ENCODE data around the gene HIC1. TPM values are rescaled to one million over a fixed set of nuclear protein-coding genes. Genes with fewer than 3 reads are reported as not detected.
A peak's percentile ranks its signal among the peaks of the same experiment; 100 is the strongest.

HIC1 gene
- polyA plus RNA-seq, 2 donors, result 1.4 to 1.6 TPM

DNA sequence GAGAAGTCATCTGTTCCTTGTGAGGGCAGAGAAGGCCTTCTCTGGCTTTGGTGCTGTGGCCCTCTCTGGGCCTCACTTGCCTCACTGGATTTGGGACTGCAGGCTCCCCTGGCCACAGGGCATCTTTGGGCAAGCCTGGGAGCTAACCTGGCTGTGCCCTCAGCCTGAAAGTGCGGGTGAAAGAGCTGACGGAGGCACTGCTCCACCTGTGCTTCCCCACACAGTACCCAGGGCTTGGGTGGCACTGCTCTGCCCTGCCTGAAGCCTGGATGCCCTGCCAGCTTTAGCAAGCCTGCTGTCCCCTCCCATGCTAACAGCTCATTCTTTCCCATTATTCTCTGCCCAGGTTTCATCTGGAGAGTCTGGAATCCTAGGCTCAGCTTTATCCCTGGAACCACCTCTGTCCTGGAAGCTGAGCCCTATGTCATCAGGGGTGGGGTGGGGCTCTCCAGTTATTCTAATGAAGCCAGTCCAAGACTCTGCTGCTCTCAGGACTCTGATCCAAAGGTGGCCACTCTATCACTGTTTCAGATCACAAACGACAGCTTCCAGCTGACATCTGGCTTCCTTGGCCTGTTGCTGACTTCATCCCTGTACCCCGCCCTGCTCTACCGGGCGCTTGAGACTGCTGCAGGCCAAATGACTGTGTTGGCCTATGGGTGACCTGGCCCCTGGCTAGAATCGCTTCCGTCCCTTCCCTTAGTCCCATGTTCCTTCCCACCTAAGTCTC is 29.3 kb downstream of the HIC1 start:
- H3K27me3 ChIP-seq (ENCODE audit: control insufficient read depth in 1 of 2, insufficient read depth in 2 of 2, low read length in 2 of 2), result no peaks in the 10 kb centered on the region
- H3K4me3 ChIP-seq (ENCODE audit: low read depth in 1 of 2, low read length in 2 of 2), result no peak overlapping the region
- H3K9me3 ChIP-seq (ENCODE audit: control insufficient read depth in 2 of 2, insufficient read depth in 1 of 2, low read depth in 1 of 2, low read length in 1 of 2), result no peaks in the 10 kb centered on the region
- peak overlapping the region; percentile 92 to 96 for H3K27ac ChIP-seq (ENCODE audit: low read depth in 2 of 2, low read length in 1 of 2)
- peaks cover 3 to 23% of the 10 kb centered on the region in 2 donors for H3K36me3 ChIP-seq (ENCODE audit: control insufficient read depth in 2 of 2, insufficient read depth in 2 of 2, low read length in 1 of 2)
- peaks cover 8 to 24% of the 10 kb centered on the region in 2 donors for H3K4me1 ChIP-seq (ENCODE audit: control insufficient read depth in 2 of 2, insufficient read depth in 2 of 2, low read length in 1 of 2)
- 39 to 44% methylated on average over 8 of the region's 8 CpGs for WGBS, 2 donors

DNA sequence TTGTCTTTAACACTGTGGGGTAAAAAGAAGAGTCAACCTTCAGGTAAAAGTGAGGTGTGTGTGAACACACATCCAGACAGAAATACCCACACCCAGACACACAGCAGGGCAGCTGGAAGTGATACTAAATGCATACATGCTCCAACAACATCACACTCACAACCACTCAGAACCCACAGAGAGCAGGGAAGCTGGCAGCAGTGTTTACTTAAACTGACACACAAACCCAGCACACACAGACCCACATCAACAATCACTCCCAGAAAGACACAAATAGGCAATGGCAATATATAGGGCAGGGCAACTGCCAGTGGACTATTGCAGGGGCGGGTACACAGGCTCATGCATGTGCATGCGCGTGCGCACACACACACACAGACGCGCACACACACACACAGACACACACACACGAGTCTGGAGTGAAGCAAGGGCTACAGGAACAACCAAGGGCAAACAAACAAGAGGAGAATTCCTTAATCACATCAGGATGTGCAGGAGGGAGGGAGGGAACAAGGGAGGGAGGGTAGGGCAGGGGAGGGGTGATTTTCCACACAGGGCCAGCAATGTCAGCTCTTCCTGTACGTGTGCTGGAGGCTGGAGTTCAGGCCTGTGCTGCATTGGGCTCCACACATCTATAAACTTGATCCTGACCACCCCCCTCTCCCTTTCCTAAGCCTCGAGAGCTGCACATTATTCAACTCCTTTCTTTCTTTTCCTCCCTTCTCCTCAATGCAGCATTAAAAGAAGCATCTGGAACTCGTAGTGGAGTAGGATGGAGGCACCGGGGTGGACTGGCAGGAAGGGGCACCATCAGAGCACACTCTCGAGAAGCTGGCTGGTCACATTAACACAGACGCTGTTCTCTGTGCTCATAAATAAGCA is 30.1 kb downstream of the HIC1 start:
- H3K4me1 ChIP-seq (ENCODE audit: control insufficient read depth in 2 of 2, insufficient read depth in 2 of 2, low read length in 1 of 2), result peaks cover 8 to 24% of the 10 kb centered on the region in 2 donors
- no peaks in the 10 kb centered on the region for H3K27me3 ChIP-seq (ENCODE audit: control insufficient read depth in 1 of 2, insufficient read depth in 2 of 2, low read length in 2 of 2)
- peak overlapping the region; percentile 92 to 96 for H3K27ac ChIP-seq (ENCODE audit: low read depth in 2 of 2, low read length in 1 of 2)
- H3K4me3 ChIP-seq (ENCODE audit: low read depth in 1 of 2, low read length in 2 of 2), result no peak overlapping the region
- H3K36me3 ChIP-seq (ENCODE audit: control insufficient read depth in 2 of 2, insufficient read depth in 2 of 2, low read length in 1 of 2), result peaks cover 3 to 23% of the 10 kb centered on the region in 2 donors
- WGBS, 2 donors, result 50 to 54% methylated on average over 13 of the region's 13 CpGs
- no peaks in the 10 kb centered on the region for H3K9me3 ChIP-seq (ENCODE audit: control insufficient read depth in 2 of 2, insufficient read depth in 1 of 2, low read depth in 1 of 2, low read length in 1 of 2)

DNA sequence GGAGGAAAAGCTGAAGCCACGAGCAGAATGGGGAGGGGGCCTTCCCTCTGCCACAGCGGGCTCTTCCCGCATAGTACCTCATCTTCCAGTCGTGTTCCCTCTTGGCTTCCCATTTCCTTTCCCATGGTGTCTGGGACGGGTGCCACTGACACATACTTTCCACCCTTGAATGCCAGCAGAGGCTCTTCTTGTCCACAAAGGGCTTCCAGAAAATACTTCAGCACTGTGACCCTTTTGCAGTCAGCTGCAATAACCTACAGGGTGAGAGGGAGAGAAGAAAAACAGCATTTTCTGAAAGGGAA is 30.7 kb downstream of the HIC1 start:
- H3K36me3 ChIP-seq (ENCODE audit: control insufficient read depth in 2 of 2, insufficient read depth in 2 of 2, low read length in 1 of 2), result peaks cover 3 to 23% of the 10 kb centered on the region in 2 donors
- no peaks in the 10 kb centered on the region for H3K27me3 ChIP-seq (ENCODE audit: control insufficient read depth in 1 of 2, insufficient read depth in 2 of 2, low read length in 2 of 2)
- WGBS, 2 donors, result 48 to 53% methylated on average over 5 of the region's 5 CpGs
- peaks cover 10 to 24% of the 10 kb centered on the region in 2 donors for H3K4me1 ChIP-seq (ENCODE audit: control insufficient read depth in 2 of 2, insufficient read depth in 2 of 2, low read length in 1 of 2)
- H3K4me3 ChIP-seq (ENCODE audit: low read depth in 1 of 2, low read length in 2 of 2), result no peak overlapping the region
- H3K9me3 ChIP-seq (ENCODE audit: control insufficient read depth in 2 of 2, insufficient read depth in 1 of 2, low read depth in 1 of 2, low read length in 1 of 2), result no peaks in the 10 kb centered on the region
- peak overlapping the region; percentile 92 to 96 for H3K27ac ChIP-seq (ENCODE audit: low read depth in 2 of 2, low read length in 1 of 2)

DNA sequence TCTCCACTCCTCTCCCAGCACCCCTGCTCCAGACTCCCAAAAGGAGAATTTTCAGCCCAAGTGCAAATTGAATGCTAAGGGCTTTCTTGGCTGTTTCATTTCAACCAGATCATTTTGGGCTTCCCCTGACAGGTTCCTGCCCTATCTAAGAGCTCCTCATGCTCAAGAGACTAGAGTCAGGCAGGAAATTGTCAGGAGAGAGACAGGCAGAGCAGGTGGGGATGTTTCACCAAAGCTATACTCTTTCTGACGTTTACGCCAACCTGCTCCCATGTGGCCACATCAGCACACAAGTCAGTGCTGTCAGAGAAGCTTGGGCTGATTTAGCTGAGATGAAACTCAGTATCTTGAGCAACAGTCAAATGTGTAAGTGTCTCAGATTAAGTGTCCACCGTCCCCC is 31.4 kb downstream of the HIC1 start:
- peaks cover 3 to 20% of the 10 kb centered on the region in 2 donors for H3K36me3 ChIP-seq (ENCODE audit: control insufficient read depth in 2 of 2, insufficient read depth in 2 of 2, low read length in 1 of 2)
- WGBS, 2 donors, result 71 to 75% methylated on average over 3 of the region's 3 CpGs
- H3K4me1 ChIP-seq (ENCODE audit: control insufficient read depth in 2 of 2, insufficient read depth in 2 of 2, low read length in 1 of 2), result peaks cover 10 to 24% of the 10 kb centered on the region in 2 donors
- no peak overlapping the region for H3K4me3 ChIP-seq (ENCODE audit: low read depth in 1 of 2, low read length in 2 of 2)
- H3K9me3 ChIP-seq (ENCODE audit: control insufficient read depth in 2 of 2, insufficient read depth in 1 of 2, low read depth in 1 of 2, low read length in 1 of 2), result no peaks in the 10 kb centered on the region
- H3K27ac ChIP-seq (ENCODE audit: low read depth in 2 of 2, low read length in 1 of 2), result peak overlapping the region in 1 of 2 donors; percentile 38
- no peaks in the 10 kb centered on the region for H3K27me3 ChIP-seq (ENCODE audit: control insufficient read depth in 1 of 2, insufficient read depth in 2 of 2, low read length in 2 of 2)

DNA sequence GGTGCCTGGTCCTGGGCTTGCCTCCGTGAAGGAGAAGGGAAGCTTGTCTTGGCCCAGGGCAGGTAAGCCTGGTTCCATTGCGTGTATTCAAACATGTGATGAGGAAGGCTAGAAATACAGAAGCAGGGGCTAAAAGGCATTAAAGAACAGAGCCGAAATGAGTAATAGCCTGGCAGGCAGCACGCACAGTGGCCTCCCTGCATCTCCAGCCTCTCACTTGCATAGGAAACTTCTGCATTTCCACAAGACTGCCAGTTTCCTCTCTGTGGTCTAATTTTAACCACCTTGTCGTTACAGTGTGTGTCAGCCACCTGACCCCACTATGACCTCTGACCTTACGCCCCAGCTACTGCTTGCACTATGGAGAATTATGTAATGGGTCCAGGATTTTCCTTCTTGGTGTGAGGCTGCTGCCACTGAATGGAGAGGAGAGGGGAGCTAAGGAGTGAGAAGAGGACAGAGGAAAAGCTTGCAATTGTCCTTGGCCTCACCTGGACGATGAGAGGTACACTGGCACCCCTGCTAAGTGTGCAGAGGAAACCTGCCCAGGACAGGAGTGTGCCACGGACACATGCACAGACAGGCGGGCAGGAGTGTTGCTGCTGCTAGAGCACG is 32.8 kb downstream of the HIC1 start:
- H3K27ac ChIP-seq (ENCODE audit: low read depth in 2 of 2, low read length in 1 of 2), result peak overlapping the region; percentile 25 to 53
- 59 to 62% methylated on average over 10 of the region's 10 CpGs for WGBS, 2 donors
- peaks cover 0 to 10% of the 10 kb centered on the region in 2 donors for H3K36me3 ChIP-seq (ENCODE audit: control insufficient read depth in 2 of 2, insufficient read depth in 2 of 2, low read length in 1 of 2)
- H3K9me3 ChIP-seq (ENCODE audit: control insufficient read depth in 2 of 2, insufficient read depth in 1 of 2, low read depth in 1 of 2, low read length in 1 of 2), result no peaks in the 10 kb centered on the region
- peaks cover 10 to 24% of the 10 kb centered on the region in 2 donors for H3K4me1 ChIP-seq (ENCODE audit: control insufficient read depth in 2 of 2, insufficient read depth in 2 of 2, low read length in 1 of 2)
- H3K4me3 ChIP-seq (ENCODE audit: low read depth in 1 of 2, low read length in 2 of 2), result no peak overlapping the region
- H3K27me3 ChIP-seq (ENCODE audit: control insufficient read depth in 1 of 2, insufficient read depth in 2 of 2, low read length in 2 of 2), result no peaks in the 10 kb centered on the region

DNA sequence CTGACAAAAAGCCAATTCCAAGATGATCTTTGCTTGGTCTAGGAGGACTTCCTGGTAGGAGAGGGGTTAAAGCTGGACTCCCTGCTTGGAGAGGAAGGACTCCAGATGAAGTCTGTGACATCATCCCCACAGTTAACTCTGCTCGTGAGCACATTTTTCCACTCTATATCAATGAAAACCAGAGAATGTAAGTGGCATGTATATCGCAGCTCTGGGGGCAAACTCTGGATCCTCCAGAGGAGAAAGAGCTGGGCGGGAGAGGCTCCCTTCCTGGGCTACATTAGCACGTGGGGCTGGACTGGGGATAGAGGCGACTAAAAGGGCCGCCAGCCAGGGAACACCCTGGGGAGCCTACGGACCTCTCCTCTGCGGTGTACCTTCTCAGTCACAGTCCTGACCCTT is 34.1 kb downstream of the HIC1 start:
- no peaks in the 10 kb centered on the region for H3K9me3 ChIP-seq (ENCODE audit: control insufficient read depth in 2 of 2, insufficient read depth in 1 of 2, low read depth in 1 of 2, low read length in 1 of 2)
- H3K27me3 ChIP-seq (ENCODE audit: control insufficient read depth in 1 of 2, insufficient read depth in 2 of 2, low read length in 2 of 2), result no peaks in the 10 kb centered on the region
- H3K4me3 ChIP-seq (ENCODE audit: low read depth in 1 of 2, low read length in 2 of 2), result no peak overlapping the region
- peaks cover 0 to 10% of the 10 kb centered on the region in 2 donors for H3K36me3 ChIP-seq (ENCODE audit: control insufficient read depth in 2 of 2, insufficient read depth in 2 of 2, low read length in 1 of 2)
- peak overlapping the region; percentile 75 to 82 for H3K27ac ChIP-seq (ENCODE audit: low read depth in 2 of 2, low read length in 1 of 2)
- H3K4me1 ChIP-seq (ENCODE audit: control insufficient read depth in 2 of 2, insufficient read depth in 2 of 2, low read length in 1 of 2), result peaks cover 9 to 17% of the 10 kb centered on the region in 2 donors
- WGBS, 2 donors, result 56 to 57% methylated on average over 8 of the region's 8 CpGs

DNA sequence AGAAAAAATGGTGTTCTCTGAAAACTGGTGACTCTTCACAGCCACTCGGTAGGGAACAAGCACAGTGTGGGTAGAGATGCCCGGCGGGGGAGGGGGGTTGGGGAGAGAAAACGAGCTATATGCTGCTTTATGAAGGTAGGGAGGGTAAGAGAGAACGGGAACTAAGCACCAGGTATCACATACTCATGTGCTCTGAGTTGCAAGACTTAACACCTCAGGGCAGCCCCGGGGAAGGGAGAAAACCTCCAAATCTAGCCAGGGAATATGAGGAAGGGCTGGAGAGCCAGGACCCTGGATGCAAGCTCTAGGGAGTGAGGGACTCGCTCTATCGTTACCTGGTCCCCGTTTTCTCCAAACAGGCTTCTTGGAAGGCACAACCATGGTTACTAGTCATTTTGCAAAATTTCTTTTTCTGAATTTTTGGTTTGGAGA is 35.3 kb downstream of the HIC1 start:
- Histone ChIP-seq H3K27me3 (ENCODE audit: control insufficient read depth in 1 of 2, insufficient read depth in 2 of 2, low read length in 2 of 2) (no peaks in the 10 kb centered on the region), H3K36me3 (ENCODE audit: control insufficient read depth in 2 of 2, insufficient read depth in 2 of 2, low read length in 1 of 2) (peaks cover 0 to 10% of the 10 kb centered on the region in 2 donors), H3K4me3 (ENCODE audit: low read depth in 1 of 2, low read length in 2 of 2) (no peak overlapping the region), H3K4me1 (ENCODE audit: control insufficient read depth in 2 of 2, insufficient read depth in 2 of 2, low read length in 1 of 2) (peaks cover 10% of the 10 kb centered on the region in 2 donors), H3K27ac (ENCODE audit: low read depth in 2 of 2, low read length in 1 of 2) (peak overlapping the region; percentile 65 to 75), H3K9me3 (ENCODE audit: control insufficient read depth in 2 of 2, insufficient read depth in 1 of 2, low read depth in 1 of 2, low read length in 1 of 2) (no peaks in the 10 kb centered on the region)
- 70 to 77% methylated on average over 9 of the region's 9 CpGs for WGBS, 2 donors

DNA sequence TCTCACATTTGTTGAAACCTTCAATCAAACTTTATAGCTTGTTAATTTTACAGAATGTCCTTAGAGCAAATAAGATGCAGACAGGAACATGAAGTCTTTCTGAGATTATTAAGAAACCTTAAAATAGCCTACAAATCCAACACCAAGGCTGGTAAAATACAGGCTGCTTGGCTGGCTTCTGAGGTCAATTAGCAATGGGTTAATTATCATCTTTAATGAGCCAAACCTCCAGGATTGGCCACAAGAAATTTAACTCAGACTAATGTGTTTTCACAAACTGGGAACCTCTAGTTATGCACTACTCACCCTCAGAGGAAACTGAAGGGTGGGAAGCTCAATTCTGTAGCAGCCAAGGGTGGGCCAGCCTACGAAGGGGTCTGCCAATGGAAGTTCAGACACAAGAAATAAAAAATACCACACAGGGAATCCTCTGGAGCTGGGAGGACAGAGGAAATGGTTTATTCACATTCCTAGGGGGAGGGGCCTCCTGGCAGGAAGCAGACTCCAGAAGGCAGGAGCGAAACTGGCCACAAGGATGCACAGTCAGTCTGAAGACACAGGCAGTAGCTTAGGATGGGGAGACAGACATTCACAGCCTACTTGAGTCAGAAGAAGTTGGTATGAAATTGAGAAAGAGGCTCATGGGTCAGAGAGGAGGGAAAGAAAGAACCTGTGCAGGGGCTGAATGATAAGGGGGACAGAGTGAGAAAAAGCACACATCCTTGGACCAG is 36.1 kb downstream of the HIC1 start:
- 53 to 67% methylated on average over 2 of the region's 2 CpGs for whole genome bisulfite sequencing, 2 donors

DNA sequence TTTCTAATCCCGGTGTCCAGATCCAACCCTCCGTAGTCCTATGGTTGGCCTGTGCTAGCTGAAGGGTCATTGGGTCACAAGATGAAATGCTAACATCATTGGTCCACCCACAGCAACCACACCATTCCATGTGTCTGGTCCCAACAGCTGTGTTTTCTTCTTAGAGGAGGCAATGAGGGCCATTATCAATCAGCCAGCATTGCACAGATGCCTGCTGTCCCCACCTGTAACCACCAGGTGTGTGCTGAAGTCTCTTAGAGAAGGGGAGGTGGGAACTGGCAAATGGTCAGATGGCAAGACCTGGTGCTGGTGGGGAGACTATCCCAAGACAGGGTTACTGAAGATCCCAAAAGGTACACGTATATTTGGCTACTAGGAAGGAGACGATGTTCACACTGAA is 37.4 kb downstream of the HIC1 start:
- WGBS, 2 donors, result 90 to 94% methylated on average over 4 of the region's 4 CpGs
- Histone ChIP-seq H3K27me3 (ENCODE audit: control insufficient read depth in 1 of 2, insufficient read depth in 2 of 2, low read length in 2 of 2) (no peaks in the 10 kb centered on the region), H3K9me3 (ENCODE audit: control insufficient read depth in 2 of 2, insufficient read depth in 1 of 2, low read depth in 1 of 2, low read length in 1 of 2) (no peaks in the 10 kb centered on the region), H3K27ac (ENCODE audit: low read depth in 2 of 2, low read length in 1 of 2) (no peak overlapping the region), H3K4me1 (ENCODE audit: control insufficient read depth in 2 of 2, insufficient read depth in 2 of 2, low read length in 1 of 2) (peaks cover 5 to 7% of the 10 kb centered on the region in 2 donors), H3K4me3 (ENCODE audit: low read depth in 1 of 2, low read length in 2 of 2) (no peak overlapping the region), H3K36me3 (ENCODE audit: control insufficient read depth in 2 of 2, insufficient read depth in 2 of 2, low read length in 1 of 2) (peaks cover 0 to under 1% of the 10 kb centered on the region in 2 donors)

More for the DNA sequence above, 36.1 kb downstream of the HIC1 start:
- peaks cover 0 to 6% of the 10 kb centered on the region in 2 donors for H3K36me3 ChIP-seq (ENCODE audit: control insufficient read depth in 2 of 2, insufficient read depth in 2 of 2, low read length in 1 of 2)
- no peak overlapping the region for H3K4me3 ChIP-seq (ENCODE audit: low read depth in 1 of 2, low read length in 2 of 2)
- H3K9me3 ChIP-seq (ENCODE audit: control insufficient read depth in 2 of 2, insufficient read depth in 1 of 2, low read depth in 1 of 2, low read length in 1 of 2), result no peaks in the 10 kb centered on the region
- peaks cover 5 to 10% of the 10 kb centered on the region in 2 donors for H3K4me1 ChIP-seq (ENCODE audit: control insufficient read depth in 2 of 2, insufficient read depth in 2 of 2, low read length in 1 of 2)
- H3K27me3 ChIP-seq (ENCODE audit: control insufficient read depth in 1 of 2, insufficient read depth in 2 of 2, low read length in 2 of 2), result no peaks in the 10 kb centered on the region
- peak overlapping the region; percentile 4 to 50 for H3K27ac ChIP-seq (ENCODE audit: low read depth in 2 of 2, low read length in 1 of 2)
